K562 (cell line): ENCODE measurements around the gene MYO18B. TPM values are rescaled to one million over a fixed set of nuclear protein-coding genes. Genes with fewer than 3 reads are reported as not detected.

Experiments
- ATAC-seq: fragments of 200-7000 bp; cut with Tn5 transposase; 3 replicates; pipeline ENCODE4 v1.9.1; 2020; ENCODE audit warnings: moderate library complexity
- BruUV-seq: library from RNA; stranded (reverse); fragments of 400-500 nt; replicated peaks from 2 replicates; lab custom pipeline; 2021; lab: Mats Ljungman, UMichigan
- CTCF ChIA-PET: fragments of 300-600 bp; formaldehyde crosslinking; extraction: SDS; loops from one replicate; lab custom pipeline; 2021; ENCODE audit warnings: low intra/inter-chr PET ratio; lab: Yijun Ruan, JAX
- POLR2A ChIA-PET: fragments of 300-600, 350-650 bp; sonication (Branson Sonifier 250); formaldehyde crosslinking; extraction: SDS; loops from one replicate; lab custom pipeline; 2021; ENCODE audit warnings: antibody characterized with exemption, inconsistent platforms; lab: Yijun Ruan, JAX
- DNase-seq, 4 experiments: peaks; one replicate each; pipeline versions ENCODE4 v3.0.0 to v3.0.0-alpha.2; 2011 to 2018; ENCODE audit warnings: low spot score in 3 of 4, mixed read lengths in 3 of 4; ENCODE audit errors: extremely low read depth in 1 of 4
- FAIRE-seq: peaks from 2 replicates; lab custom pipeline; 2011; peaks lifted over from hg19 to GRCh38; lab: Jason Lieb, UNC
- H2AFZ ChIP-seq: 2 replicates; pipeline ENCODE4 v1.6.0; 2011; ENCODE audit warnings: low read depth, low read length, control low read depth, inconsistent platforms
- H3K27ac ChIP-seq: fragments of 200-600 bp; 3 replicates; pipeline ENCODE4 v1.8.0; 2011; ENCODE audit warnings: low read depth, mild to moderate bottlenecking, control low read depth, inconsistent platforms, low read length, moderate library complexity, mixed read lengths; ENCODE audit errors: extremely low read depth
- H3K27me3 ChIP-seq, 2 experiments: fragments of 300-600 bp in 1 of 2; 2 replicates in 1 of 2; 3 replicates in 1 of 2; pipeline versions ENCODE4 v1.6.0 to v1.8.0; 2011; ENCODE audit warnings: inconsistent platforms in 2 of 2, low read length in 2 of 2, mild to moderate bottlenecking in 1 of 2, mixed read lengths in 1 of 2, moderate library complexity in 1 of 2; ENCODE audit not compliant: control insufficient read depth in 2 of 2, insufficient read depth in 2 of 2
- H3K36me3 ChIP-seq: fragments of 300-600 bp; 3 replicates; pipeline ENCODE4 v1.8.0; 2011; ENCODE audit warnings: mild to moderate bottlenecking, low read length, inconsistent platforms; ENCODE audit not compliant: control insufficient read depth, insufficient read depth
- H3K4me1 ChIP-seq, 2 experiments: fragments of 200-600 bp in 1 of 2; replicated peaks in 1 of 2; 2 replicates in 1 of 2; 3 replicates in 1 of 2; pipeline versions ENCODE4 v1.5.1 to v1.8.0; 2011; ENCODE audit warnings: inconsistent platforms in 2 of 2, low read length in 2 of 2, mild to moderate bottlenecking in 1 of 2, mixed read lengths in 1 of 2, moderate library complexity in 1 of 2; ENCODE audit not compliant: control insufficient read depth in 2 of 2, insufficient read depth in 2 of 2
- H3K4me2 ChIP-seq: 2 replicates; pipeline ENCODE4 v1.6.1; 2011; ENCODE audit warnings: low read length, control low read depth, inconsistent platforms, mixed read lengths; ENCODE audit not compliant: insufficient read depth
- H3K4me3 ChIP-seq: fragments of 200-600 bp; sonication (generic), shearing (Covaris generic); 2 replicates; pipeline ENCODE4 v1.5.1; 2016; ENCODE audit warnings: control low read depth, inconsistent platforms
- H3K79me2 ChIP-seq: fragments of 200-600 bp; 3 replicates; pipeline ENCODE4 v1.8.0; 2011; ENCODE audit warnings: low read length, inconsistent platforms; ENCODE audit not compliant: control insufficient read depth, insufficient read depth
- H3K9ac ChIP-seq, 2 experiments: 2 replicates each; pipeline versions ENCODE4 v1.6.0 to v1.6.1; 2011; ENCODE audit warnings: low read depth in 2 of 2, low read length in 2 of 2, control low read depth in 1 of 2, inconsistent platforms in 1 of 2, mild to moderate bottlenecking in 1 of 2, mixed read lengths in 1 of 2; ENCODE audit not compliant: insufficient read depth in 1 of 2
- H3K9me1 ChIP-seq: one replicate; pipeline ENCODE4 v1.6.0; 2011; ENCODE audit warnings: inconsistent platforms, mild to moderate bottlenecking, low read length, moderate library complexity; ENCODE audit not compliant: control insufficient read depth, insufficient read depth
- H3K9me3 ChIP-seq: replicated peaks from 2 replicates; pipeline ENCODE4 v1.5.1; 2011; ENCODE audit warnings: low read depth, low read length, inconsistent platforms; ENCODE audit not compliant: control insufficient read depth, insufficient read depth
- H4K20me1 ChIP-seq: replicated peaks from 2 replicates; pipeline ENCODE4 v1.6.1; 2011; ENCODE audit warnings: low read length, inconsistent platforms, mixed read lengths; ENCODE audit not compliant: control insufficient read depth, insufficient read depth
- ADNP ChIP-seq: fragments of 200-800 bp; sonication (Bioruptor generic); IDR thresholded peaks from 2 replicates; pipeline ENCODE4 v1.6.1; 2016; ENCODE audit warnings: missing genetic modification characterization, missing compliant biosample characterization
- ESRRB ChIP-seq: fragments of 250-450 bp; sonication (Bioruptor Pico); IDR thresholded peaks from 2 replicates; pipeline ENCODE4 v1.5.0; 2020; ENCODE audit warnings: mild to moderate bottlenecking, moderate library complexity, borderline replicate concordance
- JUN ChIP-seq, 2 experiments: sonication (generic) in 1 of 2; formaldehyde crosslinking in 1 of 2; IDR thresholded peaks; 2 replicates each; pipeline versions ENCODE4 v1.6.1 to v1.8.0; 2012 to 2022; ENCODE audit warnings: borderline replicate concordance in 2 of 2, mild to moderate bottlenecking in 2 of 2, improper control_type of control experiment in 1 of 2, low read depth in 1 of 2, low read length in 1 of 2, missing genetic modification reagents in 1 of 2
- NUFIP1 ChIP-seq: fragments of 450-650 bp; IDR thresholded peaks from 2 replicates; pipeline ENCODE4 v1.6.1; 2018; ENCODE audit not compliant: partially characterized antibody
- SAP30 ChIP-seq: fragments of 200-600 bp; sonication (generic); IDR thresholded peaks from 2 replicates; pipeline ENCODE4 v1.6.1; 2012; ENCODE audit warnings: borderline replicate concordance, low read depth, mild to moderate bottlenecking, moderate library complexity, low read length, control low read depth, inconsistent platforms; ENCODE audit not compliant: insufficient read depth, poor library complexity, severe bottlenecking
- SETDB1 ChIP-seq: IDR thresholded peaks from one replicate; pipeline ENCODE4 v1.6.1; 2012; ENCODE audit warnings: low read length, control low read depth, inconsistent platforms
- SMARCA4 ChIP-seq: fragments of 450-650 bp; IDR thresholded peaks from 2 replicates; pipeline ENCODE4 v1.6.1; 2016
- ZBTB1 ChIP-seq: sonication (generic); formaldehyde crosslinking; IDR thresholded peaks from 2 replicates; pipeline ENCODE4 v1.8.1; 2023; ENCODE audit warnings: missing genetic modification reagents, low read depth, mild to moderate bottlenecking, borderline replicate concordance
- ZKSCAN3 ChIP-seq: fragments of 250-450 bp; sonication (Bioruptor Pico); IDR thresholded peaks from 2 replicates; pipeline ENCODE4 v1.4.0; 2020
- ZKSCAN8 ChIP-seq: fragments of 200-800 bp; sonication (Bioruptor generic); IDR thresholded peaks from 2 replicates; pipeline ENCODE4 v1.6.1; 2016; ENCODE audit warnings: missing genetic modification characterization, missing compliant biosample characterization
- ZNF133 ChIP-seq: fragments of 250-450 bp; sonication (Bioruptor Pico); IDR thresholded peaks from 2 replicates; pipeline ENCODE4 v1.4.0; 2020; ENCODE audit warnings: mild to moderate bottlenecking
- ZNF436 ChIP-seq: fragments of 250-450, 450-650 bp; sonication (Bioruptor Pico); formaldehyde crosslinking; IDR thresholded peaks from 2 replicates; pipeline ENCODE4 v1.7.0; 2020; ENCODE audit warnings: mild to moderate bottlenecking
- whole genome bisulfite sequencing: fragments of 100-300 bp; shearing (Covaris generic); methylation state at CpG from one replicate; pipeline ENCODE4 v1.1.6; 2016; ENCODE audit warnings: low coverage, mixed read lengths; ENCODE audit not compliant: insufficient coverage; ENCODE audit errors: missing lambda C conversion rate; 5-methylcytosine and 5-hydroxymethylcytosine counted together
- in situ Hi-C: fragments of 300-500 bp; cut with MboI; formaldehyde crosslinking; loops from 4 replicates; pipeline ENCODE4 v1.15.0; 2018; ENCODE audit warnings: inconsistent platforms, mixed read lengths
- intact Hi-C: fragments of 100-400 bp; cut with micrococcal nuclease; formaldehyde crosslinking; loops from 2 replicates; pipeline ENCODE4 v1.14.2; 2022
- polyA plus RNA-seq, 8 experiments: library from polyadenylated mRNA; depleted of rRNA in 4 of 8; stranded (reverse) in 5 of 8; unstranded in 3 of 8; fragments of >200 nt; fragmentation: Nextera tagmentation in 2 of 8; fragmentation: Illumina TruSeq in 1 of 8; extraction: Ambion mirVana in 2 of 8; extraction: Trizol in 1 of 8; gene quantifications; 2 replicates each; pipeline versions ENCODE4 v1.2.1 to v1.2.3, GENCODE V29; 2011 to 2014; ENCODE audit warnings: inconsistent platforms in 1 of 8, missing spikeins in 1 of 8
- total RNA-seq, 7 experiments: library from RNA; depleted of rRNA in 6 of 7; stranded (reverse); fragments of >200 nt in 6 of 7; fragmentation: Illumina TruSeq in 2 of 7; extraction: Trizol in 2 of 7; gene quantifications; 2 replicates each; pipeline versions ENCODE4 v1.2.1 to v1.2.3, GENCODE V29; 2011 to 2021; ENCODE audit warnings: low replicate concordance in 1 of 7
- TF ChIP-seq, protein P1 (sequence below): sonication (generic); IDR thresholded peaks from 2 replicates; pipeline ENCODE4 v1.6.1; 2016

The MYO18B gene
- total and polyA plus RNA-seq, 9 of the 15 experiments (the other 6 are each of a cell fraction or from before 2014, with no cell fraction given), result 0.06 to 7.0 (median 4.3) TPM

DNA sequence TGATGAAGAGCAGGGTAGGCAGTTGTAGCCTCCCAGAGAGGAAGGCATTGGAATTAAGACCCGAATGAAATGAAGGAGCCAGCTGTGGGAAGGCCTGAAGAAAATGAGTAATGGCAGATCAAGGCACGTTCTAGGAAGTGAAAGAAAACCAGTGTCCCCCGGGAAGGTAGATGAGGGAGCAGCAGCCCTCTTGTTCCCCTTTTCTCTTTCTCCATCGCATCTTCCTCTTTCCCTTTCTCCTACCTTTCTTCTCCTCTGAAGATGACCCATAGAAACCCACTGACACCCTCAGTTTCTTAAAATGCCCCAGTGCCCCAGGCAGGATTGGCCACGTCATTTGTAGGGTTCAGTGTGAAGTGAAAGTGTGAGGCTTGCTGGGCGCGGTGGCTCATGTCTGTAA, 254.7 kb downstream of the MYO18B start:
- no peaks in the 10 kb centered on the region for H3K9me1 ChIP-seq
- H2AFZ ChIP-seq, result no peak overlapping the region
- no peaks in the 10 kb centered on the region for H3K79me2 ChIP-seq
- 19% methylated on average over 3 of the region's 7 CpGs for WGBS
- intact Hi-C loops, result no loop called here
- ATAC-seq (no peak), FAIRE-seq (no peak), DNase-seq (no peak)
- H4K20me1 ChIP-seq, result no peaks in the 10 kb centered on the region
- CTCF ChIA-PET, result no interaction called here
- H3K9ac ChIP-seq, result no peak overlapping the region
- H3K27ac ChIP-seq, result no peak overlapping the region
- no TSS peak for BruUV-seq
- H3K4me1 ChIP-seq, result no peaks in the 10 kb centered on the region
- H3K27me3 ChIP-seq, result no peaks in the 10 kb centered on the region
- POLR2A ChIA-PET, result no interaction called here
- TF ChIP-seq ZNF133 (CRISPR knock-in tag) (no peak), JUN (IDR thresholded peaks at IDR 0.05; ENCODE audit: borderline replicate concordance, low read depth, low read length) (no peak), JUN (CRISPR knock-in tag; IDR thresholded peaks at IDR 0.05; ENCODE audit: borderline replicate concordance) (no peak), ZKSCAN8 (CRISPR knock-in tag) (no peak), NUFIP1 (no peak), ZKSCAN3 (no peak), SETDB1 (no peak), ZNF436 (no peak), SAP30 (no peak), SMARCA4 (no peak), ADNP (tag) (no peak), ZBTB1 (CRISPR knock-in tag) (no peak), ESRRB (no peak)
- TF ChIP-seq, protein P1, sequence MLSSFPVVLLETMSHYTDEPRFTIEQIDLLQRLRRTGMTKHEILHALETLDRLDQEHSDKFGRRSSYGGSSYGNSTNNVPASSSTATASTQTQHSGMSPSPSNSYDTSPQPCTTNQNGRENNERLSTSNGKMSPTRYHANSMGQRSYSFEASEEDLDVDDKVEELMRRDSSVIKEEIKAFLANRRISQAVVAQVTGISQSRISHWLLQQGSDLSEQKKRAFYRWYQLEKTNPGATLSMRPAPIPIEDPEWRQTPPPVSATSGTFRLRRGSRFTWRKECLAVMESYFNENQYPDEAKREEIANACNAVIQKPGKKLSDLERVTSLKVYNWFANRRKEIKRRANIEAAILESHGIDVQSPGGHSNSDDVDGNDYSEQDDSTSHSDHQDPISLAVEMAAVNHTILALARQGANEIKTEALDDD, result no peak
- no peak overlapping the region for H3K4me2 ChIP-seq
- no peaks in the 10 kb centered on the region for H3K9me3 ChIP-seq
- in situ Hi-C loops, result no loop called here
- no peak overlapping the region for H3K4me3 ChIP-seq
- no peaks in the 10 kb centered on the region for H3K36me3 ChIP-seq
